ENCODE results near the gene ZSWIM7. TPM values are rescaled to one million over a fixed set of nuclear protein-coding genes. Genes with fewer than 3 reads are reported as not detected.

The ZSWIM7 gene
- total RNA-seq, result 10 to 100 TPM; 14.5 to 20.9 TPM

- Histone ChIP-seq H3K4me3 (peak within 1 kb of the TSS; percentile 72 to 80), H3K27ac (peak within 1 kb of the TSS; percentile 94 to 95), H3K27me3 (no peaks in the 10 kb centered on the region), H3K9me3 (no peaks in the 10 kb centered on the region), H3K36me3 (peaks cover 36% of the 10 kb centered on the region), H3K4me1 (peaks cover 0 to 13% of the 10 kb centered on the region in 2 donors)
- DNase-seq (ENCODE audit: low spot score), result peak; percentile 97
- TF ChIP-seq CTCF (IDR thresholded peaks at IDR 0.05), result no peak
These were observed at the start of gene ZSWIM7, which contains the start of gene TTC19 for GRCh38 chr17:15999141-15999973. TSS of gene ZSWIM7 (minus strand) at chr17:15999704. CDS start at chr17:15999594, 110 bp downstream. TSS of gene TTC19 (plus strand) at chr17:15999824. CDS start at chr17:15999849, 25 bp downstream.

GRCh38 chr17:16048811-16049449, 49.4 kb upstream of the ZSWIM7 start:
- Histone ChIP-seq H3K4me1 (peaks cover 0 to 7% of the 10 kb centered on the region in 2 donors), H3K36me3 (peaks cover 53% of the 10 kb centered on the region), H3K4me3 (no peak overlapping the region), H3K27ac (no peak overlapping the region), H3K9me3 (peaks cover 0 to 5% of the 10 kb centered on the region in 2 donors), H3K27me3 (no peaks in the 10 kb centered on the region)
- TF ChIP-seq CTCF (IDR thresholded peaks at IDR 0.05), result no peak
- DNase-seq (ENCODE audit: low spot score), result no peak

GRCh38 chr17:16046966-16047365, 47.5 kb upstream of the ZSWIM7 start:
- Histone ChIP-seq H3K36me3 (peaks cover 70% of the 10 kb centered on the region), H3K27me3 (no peaks in the 10 kb centered on the region), H3K27ac (no peak overlapping the region), H3K4me3 (no peak overlapping the region), H3K4me1 (peaks cover 0 to under 1% of the 10 kb centered on the region in 2 donors), H3K9me3 (no peaks in the 10 kb centered on the region)
- TF ChIP-seq CTCF (IDR thresholded peaks at IDR 0.05), result no peak
- DNase-seq (ENCODE audit: low spot score), result no peak

- peaks cover 68% of the 10 kb centered on the region for H3K36me3 ChIP-seq
- DNase-seq (ENCODE audit: low spot score), result no peak
- no peak overlapping the region for H3K27ac ChIP-seq
- H3K4me3 ChIP-seq, result no peak overlapping the region
- H3K4me1 ChIP-seq, result no peaks in the 10 kb centered on the region
- H3K9me3 ChIP-seq, result no peaks in the 10 kb centered on the region
- no peaks in the 10 kb centered on the region for H3K27me3 ChIP-seq
- no peak for TF ChIP-seq CTCF (IDR thresholded peaks at IDR 0.05)
These were observed 45.0 kb upstream of the ZSWIM7 start for GRCh38 chr17:16044487-16044886.

GRCh38 chr17:16040710-16041251, 41.3 kb upstream of the ZSWIM7 start:
- no peak for TF ChIP-seq CTCF (IDR thresholded peaks at IDR 0.05)
- H3K9me3 ChIP-seq, result no peaks in the 10 kb centered on the region
- H3K4me3 ChIP-seq, result no peak overlapping the region
- H3K4me1 ChIP-seq, result no peaks in the 10 kb centered on the region
- peaks cover 69% of the 10 kb centered on the region for H3K36me3 ChIP-seq
- H3K27ac ChIP-seq, result no peak overlapping the region
- H3K27me3 ChIP-seq, result no peaks in the 10 kb centered on the region
- DNase-seq (ENCODE audit: low spot score), result no peak

All from right atrium auricular region (tissue), 2 donors.